ENCODE data around the gene TXN2.
A peak's percentile ranks its signal among the peaks of the same experiment; 100 is the strongest.

TXN2 gene

DNA sequence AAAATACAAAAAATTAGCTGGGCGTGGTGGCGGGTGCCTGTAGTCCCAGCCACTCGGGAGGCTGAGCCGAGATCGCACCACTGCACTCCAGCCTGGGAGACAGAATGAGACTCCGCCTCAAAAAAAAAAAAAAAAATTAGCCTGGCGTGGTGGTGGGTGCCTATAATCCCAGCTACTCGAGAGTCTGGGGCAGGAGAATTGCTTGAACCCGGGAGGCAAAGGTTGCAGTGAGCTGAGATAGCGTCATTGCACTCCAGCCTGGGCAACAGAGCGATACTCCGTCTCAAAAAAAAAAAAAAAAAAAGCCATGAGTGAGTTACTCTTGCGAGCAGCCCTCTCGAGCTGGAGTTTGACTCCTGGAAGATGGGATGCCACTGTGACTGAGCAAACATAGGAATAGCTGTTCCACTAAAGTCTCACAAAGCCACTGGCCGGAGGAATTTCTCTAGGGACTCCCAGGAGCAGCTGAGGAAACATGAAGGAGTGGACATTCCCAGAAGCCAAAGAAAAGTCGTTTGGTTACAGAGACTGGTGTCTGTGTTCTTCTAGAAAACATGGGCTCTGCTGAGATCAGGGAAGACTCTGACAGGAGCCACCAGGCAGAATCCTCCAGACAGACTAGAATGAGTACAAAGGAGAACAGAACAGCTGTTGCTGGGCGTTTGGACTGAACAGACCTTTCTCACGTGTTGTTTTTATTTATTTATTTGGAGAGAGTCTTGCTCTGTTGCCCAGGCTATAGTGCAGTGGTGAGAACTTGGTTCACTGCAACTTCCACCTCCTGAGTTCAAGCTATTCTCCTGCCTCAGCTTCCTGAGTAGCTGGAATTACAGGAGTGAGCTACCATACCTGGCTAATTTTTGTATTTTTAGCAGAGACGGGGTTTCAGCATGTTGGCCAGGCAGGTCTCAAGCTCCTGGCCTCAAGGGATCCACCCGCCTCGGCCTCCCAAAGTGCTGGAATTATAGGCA is 61.2 kb downstream of the TXN2 start:
- TF ChIP-seq SPI1 (IDR thresholded peaks at IDR 0.05; ENCODE audit: borderline replicate concordance, low read depth): no peak
- TF ChIP-seq, protein P1, sequence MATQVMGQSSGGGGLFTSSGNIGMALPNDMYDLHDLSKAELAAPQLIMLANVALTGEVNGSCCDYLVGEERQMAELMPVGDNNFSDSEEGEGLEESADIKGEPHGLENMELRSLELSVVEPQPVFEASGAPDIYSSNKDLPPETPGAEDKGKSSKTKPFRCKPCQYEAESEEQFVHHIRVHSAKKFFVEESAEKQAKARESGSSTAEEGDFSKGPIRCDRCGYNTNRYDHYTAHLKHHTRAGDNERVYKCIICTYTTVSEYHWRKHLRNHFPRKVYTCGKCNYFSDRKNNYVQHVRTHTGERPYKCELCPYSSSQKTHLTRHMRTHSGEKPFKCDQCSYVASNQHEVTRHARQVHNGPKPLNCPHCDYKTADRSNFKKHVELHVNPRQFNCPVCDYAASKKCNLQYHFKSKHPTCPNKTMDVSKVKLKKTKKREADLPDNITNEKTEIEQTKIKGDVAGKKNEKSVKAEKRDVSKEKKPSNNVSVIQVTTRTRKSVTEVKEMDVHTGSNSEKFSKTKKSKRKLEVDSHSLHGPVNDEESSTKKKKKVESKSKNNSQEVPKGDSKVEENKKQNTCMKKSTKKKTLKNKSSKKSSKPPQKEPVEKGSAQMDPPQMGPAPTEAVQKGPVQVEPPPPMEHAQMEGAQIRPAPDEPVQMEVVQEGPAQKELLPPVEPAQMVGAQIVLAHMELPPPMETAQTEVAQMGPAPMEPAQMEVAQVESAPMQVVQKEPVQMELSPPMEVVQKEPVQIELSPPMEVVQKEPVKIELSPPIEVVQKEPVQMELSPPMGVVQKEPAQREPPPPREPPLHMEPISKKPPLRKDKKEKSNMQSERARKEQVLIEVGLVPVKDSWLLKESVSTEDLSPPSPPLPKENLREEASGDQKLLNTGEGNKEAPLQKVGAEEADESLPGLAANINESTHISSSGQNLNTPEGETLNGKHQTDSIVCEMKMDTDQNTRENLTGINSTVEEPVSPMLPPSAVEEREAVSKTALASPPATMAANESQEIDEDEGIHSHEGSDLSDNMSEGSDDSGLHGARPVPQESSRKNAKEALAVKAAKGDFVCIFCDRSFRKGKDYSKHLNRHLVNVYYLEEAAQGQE (IDR thresholded peaks at IDR 0.05; ENCODE audit: insufficient replicate concordance, low read depth): no peak
- H3K27me3 ChIP-seq (ENCODE audit: insufficient read depth, poor library complexity, severe bottlenecking): no peaks in the 10 kb centered on the region
- no peak overlapping the region for H3K4me3 ChIP-seq (replicated peaks; ENCODE audit: insufficient read depth, low read length)
- H3K27ac ChIP-seq (replicated peaks): no peak overlapping the region; the same call in 1 of the 2 replicates
- no peak for DNase-seq (ENCODE audit: low read depth in 1 of 2, low spot score in 1 of 2)

DNA sequence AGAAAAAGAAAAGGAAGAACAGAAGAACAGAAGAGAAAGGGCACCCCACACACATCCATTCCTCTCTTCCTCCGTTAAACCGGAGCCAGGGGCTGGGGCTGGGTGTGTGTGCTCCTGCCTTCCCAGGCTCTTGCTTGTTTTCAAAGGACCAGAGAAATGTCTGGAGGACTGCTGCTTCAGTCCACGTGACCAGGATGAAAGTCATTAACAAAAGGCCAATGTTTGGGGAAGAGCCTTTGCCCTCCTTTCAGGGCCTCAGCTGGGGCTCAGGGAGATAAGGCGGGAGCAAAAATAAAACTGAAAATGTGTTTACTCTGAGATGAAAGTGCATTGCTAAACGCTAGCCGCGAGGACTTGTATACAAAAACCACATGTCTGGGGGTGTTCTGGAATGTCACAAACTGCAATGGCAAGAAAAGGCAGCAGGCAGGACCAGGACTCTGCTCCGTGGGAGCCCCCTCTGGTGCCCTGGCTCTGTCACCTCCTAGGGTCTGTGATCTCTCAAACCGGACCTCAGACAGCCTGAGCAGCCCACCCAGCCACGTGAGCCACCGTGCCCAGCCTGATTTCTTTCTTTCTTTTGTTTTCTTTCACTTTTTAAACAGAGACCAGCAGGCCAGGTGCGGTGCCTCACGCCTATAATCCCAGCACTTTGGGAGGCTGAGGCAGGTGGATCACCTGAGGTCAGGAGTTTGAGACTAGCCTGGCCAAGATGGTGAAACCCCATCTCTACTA is 62.1 kb downstream of the TXN2 start:
- no peak overlapping the region for H3K4me3 ChIP-seq (replicated peaks; ENCODE audit: insufficient read depth, low read length)
- H3K27me3 ChIP-seq (ENCODE audit: insufficient read depth, poor library complexity, severe bottlenecking): no peaks in the 10 kb centered on the region
- peak overlapping the region; percentile 32 for H3K27ac ChIP-seq (replicated peaks)
- TF ChIP-seq POLR2AphosphoS5 (IDR thresholded peaks at IDR 0.05; ENCODE audit: low read depth): no peak
- TF ChIP-seq, protein P1 (IDR thresholded peaks at IDR 0.05; ENCODE audit: insufficient replicate concordance, low read depth): no peak
- no peak for TF ChIP-seq SPI1 (IDR thresholded peaks at IDR 0.05; ENCODE audit: borderline replicate concordance, low read depth)
- TF ChIP-seq, protein P2, sequence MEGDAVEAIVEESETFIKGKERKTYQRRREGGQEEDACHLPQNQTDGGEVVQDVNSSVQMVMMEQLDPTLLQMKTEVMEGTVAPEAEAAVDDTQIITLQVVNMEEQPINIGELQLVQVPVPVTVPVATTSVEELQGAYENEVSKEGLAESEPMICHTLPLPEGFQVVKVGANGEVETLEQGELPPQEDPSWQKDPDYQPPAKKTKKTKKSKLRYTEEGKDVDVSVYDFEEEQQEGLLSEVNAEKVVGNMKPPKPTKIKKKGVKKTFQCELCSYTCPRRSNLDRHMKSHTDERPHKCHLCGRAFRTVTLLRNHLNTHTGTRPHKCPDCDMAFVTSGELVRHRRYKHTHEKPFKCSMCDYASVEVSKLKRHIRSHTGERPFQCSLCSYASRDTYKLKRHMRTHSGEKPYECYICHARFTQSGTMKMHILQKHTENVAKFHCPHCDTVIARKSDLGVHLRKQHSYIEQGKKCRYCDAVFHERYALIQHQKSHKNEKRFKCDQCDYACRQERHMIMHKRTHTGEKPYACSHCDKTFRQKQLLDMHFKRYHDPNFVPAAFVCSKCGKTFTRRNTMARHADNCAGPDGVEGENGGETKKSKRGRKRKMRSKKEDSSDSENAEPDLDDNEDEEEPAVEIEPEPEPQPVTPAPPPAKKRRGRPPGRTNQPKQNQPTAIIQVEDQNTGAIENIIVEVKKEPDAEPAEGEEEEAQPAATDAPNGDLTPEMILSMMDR (IDR thresholded peaks at IDR 0.05; ENCODE audit: insufficient read depth, low read length): no peak
- peak in 1 of 2 experiments; percentile 50 for DNase-seq (ENCODE audit: low read depth in 1 of 2, low spot score in 1 of 2)

DNA sequence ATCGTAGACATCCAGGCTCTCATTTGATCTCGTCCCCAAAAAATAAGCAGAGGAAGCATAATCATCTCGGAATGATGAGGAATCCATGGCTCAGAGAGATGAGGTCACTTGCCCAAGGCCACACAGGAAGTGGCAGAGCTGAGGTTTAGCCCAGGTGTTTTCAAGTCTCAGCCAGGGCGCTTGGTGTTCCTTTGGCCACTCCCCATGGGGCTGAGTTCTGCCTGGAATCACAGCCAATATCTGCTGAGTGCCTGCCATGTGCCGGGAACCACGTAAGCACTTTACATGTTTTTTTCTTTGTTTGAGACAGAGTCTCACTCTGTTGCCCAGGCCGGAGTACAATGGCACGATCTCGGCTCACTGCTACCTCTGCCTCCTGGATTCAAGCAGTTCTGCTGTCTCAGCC is 64.2 kb downstream of the TXN2 start:
- Histone ChIP-seq H3K27me3 (ENCODE audit: insufficient read depth, poor library complexity, severe bottlenecking) (no peaks in the 10 kb centered on the region), H3K27ac (replicated peaks) (no peak overlapping the region), H3K4me3 (replicated peaks; ENCODE audit: insufficient read depth, low read length) (no peak overlapping the region)
- DNase-seq (ENCODE audit: low read depth in 1 of 2, low spot score in 1 of 2): no peak
- TF ChIP-seq POLR2AphosphoS5 (IDR thresholded peaks at IDR 0.05; ENCODE audit: low read depth) (no peak), GABPA (IDR thresholded peaks at IDR 0.05; ENCODE audit: low read depth) (no peak), SPI1 (IDR thresholded peaks at IDR 0.05; ENCODE audit: borderline replicate concordance, low read depth) (no peak)
- TF ChIP-seq, protein P2 (IDR thresholded peaks at IDR 0.05; ENCODE audit: insufficient read depth, low read length): no peak
- TF ChIP-seq, protein P1 (IDR thresholded peaks at IDR 0.05; ENCODE audit: insufficient replicate concordance, low read depth): no peak

All from HL-60 (cell line).